Activated effector memory CD4-positive, alpha-beta T cell treated with anti-CD3 and anti-CD28 coated beads, Interleukin-2, amount 50 U/mL, for 16 hours (primary cell): Measurements from ENCODE around the gene CHST5.

ENCODE experiments used
- DNase-seq: peaks from one replicate; pipeline ENCODE4 v3.0.0-alpha.2; 2020

CHST5 gene

DNA sequence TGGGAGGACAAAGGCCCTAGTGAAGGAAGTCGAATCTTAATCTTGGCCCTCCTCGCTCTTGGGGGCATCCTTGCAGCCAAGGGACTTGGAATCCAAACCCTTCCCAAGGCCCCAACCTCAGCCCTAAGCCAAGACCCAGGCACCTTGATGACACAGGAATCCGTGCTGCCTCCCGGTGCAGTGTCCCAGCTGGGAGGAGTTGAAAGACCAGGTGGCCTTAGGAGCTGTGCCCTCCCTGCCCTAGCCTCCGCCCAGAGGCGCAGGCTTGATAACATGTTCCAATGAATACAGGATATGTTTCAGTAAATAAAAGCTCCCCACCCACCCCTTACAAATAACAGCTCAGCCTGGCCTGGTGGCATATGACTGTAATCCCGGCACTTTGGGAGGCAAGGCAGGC is at the start of gene CHST5:
TSS of gene CHST5 (minus strand) at position 208 of the 400 bp plus-strand sequence. CDS start 5,724 bp downstream, outside the sequence.
- DNase-seq: no peak

DNA sequence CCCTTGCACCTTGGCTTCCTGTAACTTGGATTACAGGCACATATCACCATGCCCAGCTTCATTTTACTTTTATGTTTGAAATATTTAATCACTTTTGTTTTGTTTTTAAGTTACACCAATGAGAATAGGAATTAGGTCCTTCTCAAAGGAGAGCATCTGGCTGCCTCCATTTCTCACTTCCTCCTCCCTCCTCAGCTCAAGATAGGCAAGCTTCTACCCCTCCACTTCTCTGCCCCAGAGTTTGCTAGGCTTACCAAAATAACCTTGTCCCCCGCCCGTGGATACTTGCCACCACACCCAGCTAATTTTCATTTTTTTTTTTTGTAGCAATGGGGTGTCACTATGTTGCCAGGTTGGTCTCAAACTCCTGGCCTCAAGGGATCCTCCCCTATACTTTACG is 48.2 kb upstream of the CHST5 start:
- no peak for DNase-seq

DNA sequence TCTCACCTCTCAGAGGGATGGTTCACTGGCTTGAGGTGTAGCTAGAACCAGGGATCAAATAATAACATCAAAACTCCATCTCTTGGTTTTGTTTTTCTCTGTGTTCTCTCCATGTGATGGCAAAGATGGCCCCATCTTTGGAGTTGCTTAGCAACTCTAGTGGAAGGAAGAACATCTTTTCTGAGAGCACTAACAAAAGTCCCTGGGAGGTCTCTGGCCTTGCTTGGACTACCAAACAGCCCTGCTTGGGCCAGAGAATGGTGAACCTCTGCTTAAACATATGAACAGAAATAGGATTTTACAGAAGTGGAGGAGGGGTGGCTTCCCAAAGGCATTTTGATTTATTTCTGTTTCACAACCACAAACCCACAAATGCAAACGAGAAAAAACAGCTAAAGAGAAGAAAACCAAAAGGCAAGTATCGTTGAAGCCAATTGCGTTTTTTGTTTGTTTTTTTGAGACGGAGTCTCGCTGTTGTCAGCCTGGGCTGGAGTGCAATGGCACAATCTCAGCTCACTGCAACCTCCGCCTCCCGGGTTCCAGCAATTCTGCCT is 43.5 kb upstream of the CHST5 start:
- no peak for DNase-seq

DNA sequence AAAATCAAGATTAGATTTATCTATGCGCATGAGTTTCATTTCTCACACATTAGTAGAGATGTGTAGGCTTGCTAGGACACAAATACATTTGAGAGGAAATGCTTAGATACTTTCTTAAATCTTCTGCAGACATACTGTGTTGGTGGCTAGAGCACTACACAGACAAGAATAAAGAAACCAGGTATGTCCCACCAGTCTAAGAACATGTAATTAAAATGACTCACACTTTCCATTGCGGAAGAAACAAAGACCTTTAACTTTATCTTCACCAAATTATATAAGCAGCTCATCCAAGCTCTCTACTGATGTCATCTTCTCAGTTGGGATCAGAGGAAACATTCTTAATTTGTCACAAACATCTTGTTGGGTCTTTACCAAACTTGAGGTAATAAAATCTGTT is 42.8 kb upstream of the CHST5 start:
- no peak for DNase-seq

DNA sequence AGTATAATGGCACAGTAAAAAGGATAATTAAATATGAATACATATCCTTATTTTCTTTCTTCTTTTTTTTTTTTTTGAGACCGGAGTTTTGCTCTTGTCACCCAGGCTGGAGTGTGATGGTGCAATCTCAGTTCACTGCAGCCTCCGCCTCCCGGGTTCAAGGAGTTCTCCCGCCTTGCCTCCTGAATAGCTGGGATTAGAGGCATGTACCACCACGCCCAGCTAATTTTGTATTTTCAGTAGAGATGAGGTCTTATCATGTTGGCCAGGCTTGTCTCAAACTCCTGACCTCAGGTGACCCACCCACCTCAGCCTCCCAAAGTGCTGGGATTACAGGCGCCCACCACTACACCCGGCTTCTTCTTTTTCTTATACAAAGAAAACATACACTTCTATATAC is 42.3 kb upstream of the CHST5 start:
- no peak for DNase-seq

DNA sequence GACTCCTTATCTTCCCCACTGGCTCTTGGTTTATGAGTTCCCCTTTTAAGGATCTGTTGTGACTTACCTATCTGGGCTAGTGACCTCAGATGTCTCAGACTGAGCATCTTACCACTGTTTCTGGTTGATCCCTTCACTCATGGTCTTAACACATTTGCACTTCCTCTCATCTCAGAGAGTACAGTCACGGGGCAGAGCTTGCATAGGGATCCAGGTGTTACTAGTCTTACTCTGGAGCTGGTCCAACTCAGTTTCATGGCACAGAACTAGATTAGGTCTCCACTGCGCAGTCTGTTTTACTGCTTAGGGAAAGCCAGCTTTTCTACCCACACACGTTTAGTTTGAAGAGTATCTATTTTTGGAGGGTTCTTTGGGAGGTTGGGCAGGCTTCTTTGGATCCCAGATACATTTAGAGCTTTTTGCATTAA is 40.5 kb upstream of the CHST5 start:
- no peak for DNase-seq

DNA sequence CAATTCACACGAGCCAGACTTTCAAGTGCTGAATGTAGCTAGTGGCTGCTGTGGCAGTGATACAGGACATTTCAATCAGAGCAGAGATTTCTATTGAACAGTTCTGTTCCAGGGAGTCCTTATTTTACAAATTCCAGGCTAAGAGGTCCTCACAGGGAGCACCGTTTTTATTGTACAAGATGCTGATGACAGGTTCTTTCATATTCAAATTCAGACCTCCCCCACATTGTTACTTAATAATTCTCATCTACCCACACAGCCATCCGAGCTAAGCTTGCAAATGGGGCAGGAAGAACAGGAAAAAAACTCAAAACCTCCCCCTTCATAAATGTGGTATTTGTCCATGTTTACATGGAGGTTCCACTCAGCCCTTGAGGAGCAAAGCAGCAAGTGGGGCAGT is 40.0 kb upstream of the CHST5 start:
- no peak for DNase-seq

DNA sequence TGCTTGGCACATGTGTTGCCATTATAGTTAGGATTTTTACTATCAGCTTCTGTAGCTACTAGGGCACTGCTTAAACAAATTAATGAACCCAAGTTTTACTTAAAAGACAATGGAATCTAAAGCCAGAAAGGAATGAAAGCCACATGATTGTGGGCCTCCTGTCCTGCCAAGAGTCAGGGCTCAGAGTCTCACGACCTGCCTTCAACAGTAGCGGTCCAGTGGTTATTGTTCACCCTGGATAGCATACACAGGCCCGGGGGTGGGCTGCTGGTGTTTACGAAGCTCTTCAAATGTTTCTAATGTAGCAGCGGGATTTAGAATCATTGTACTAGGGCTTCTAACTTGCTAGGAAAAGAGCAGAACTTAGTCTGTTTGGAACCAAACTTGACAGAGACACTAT is 38.0 kb upstream of the CHST5 start:
- no peak for DNase-seq

DNA sequence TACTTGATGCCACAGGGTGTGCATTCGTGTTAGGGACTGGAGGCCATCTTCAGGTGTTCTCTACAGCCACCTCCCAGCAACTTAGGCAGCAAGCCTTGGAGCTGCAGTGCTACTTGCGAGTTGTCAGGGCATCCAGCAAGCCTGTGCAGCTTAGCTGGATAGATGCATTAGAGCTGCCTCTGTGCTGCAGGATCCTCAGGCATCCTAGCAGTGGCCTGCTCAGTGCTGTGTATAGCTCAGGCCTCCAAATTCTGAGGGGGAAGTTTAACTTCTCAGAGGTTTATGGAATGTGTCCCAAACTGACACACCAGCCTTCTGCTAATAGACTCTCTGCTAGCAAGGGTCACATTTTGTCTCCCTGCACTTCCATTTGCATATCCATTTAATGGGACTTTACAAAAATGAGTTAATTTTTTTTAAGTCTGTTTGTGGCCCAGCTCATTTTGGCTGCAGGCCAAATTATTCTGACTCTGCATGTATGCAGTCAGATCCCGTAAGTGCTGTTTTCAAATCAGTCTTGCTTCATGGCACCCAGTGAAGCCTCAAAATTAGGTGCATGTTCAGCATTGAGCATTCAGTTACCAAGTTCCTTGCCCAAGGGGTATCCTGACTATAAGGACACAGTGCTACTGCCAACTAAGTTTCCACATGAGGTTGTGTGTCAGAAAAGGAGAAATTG is 37.1 kb upstream of the CHST5 start:
- DNase-seq: no peak

DNA sequence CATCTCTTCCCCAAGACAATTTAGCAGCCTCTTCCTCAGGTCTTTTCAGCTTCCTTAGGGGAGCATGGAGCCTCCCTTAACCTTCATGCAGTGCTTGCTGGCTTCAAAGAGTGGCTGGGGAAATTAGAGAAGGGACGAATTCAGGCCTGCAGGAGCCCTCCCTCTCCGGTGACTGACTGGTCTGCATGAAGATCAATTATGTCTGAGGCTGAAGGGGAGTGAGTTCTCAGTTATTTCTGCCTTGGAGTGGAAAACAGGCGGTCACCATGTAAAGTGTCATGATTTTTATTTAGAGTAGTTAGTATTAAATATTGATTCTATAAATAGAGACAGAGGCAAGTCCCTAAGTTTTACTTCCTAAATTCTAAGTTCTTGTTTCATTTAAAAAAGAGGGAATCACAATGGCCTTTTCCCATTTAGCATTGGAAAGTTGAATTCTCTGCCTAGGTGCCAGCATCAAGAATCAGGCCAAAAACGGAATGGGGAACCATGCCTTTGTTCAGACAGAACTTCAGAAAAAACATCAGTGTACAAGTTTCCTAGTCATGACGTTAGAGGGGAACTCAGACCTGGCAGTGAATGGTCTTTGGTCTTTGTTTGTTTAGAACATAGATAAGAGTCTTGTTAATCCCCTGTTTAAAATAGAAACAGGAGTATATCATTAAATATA is 34.6 kb upstream of the CHST5 start:
- no peak for DNase-seq

DNA sequence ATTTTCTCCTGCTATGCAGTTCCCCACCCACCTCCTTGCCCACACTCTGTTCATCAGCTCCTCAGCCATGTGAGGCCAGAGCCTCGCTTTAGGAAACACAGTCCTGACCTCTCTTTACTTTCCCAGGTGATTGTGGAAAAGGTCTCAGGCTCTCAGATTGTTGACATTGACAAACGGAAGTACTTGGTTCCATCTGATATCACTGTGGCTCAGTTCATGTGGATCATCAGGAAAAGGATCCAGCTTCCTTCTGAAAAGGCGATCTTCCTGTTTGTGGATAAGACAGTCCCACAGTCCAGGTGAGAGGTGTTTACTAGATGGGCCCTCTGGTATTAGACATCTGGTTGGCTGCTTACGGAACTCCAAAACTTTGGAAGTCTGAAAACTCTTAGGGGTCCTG is 32.0 kb upstream of the CHST5 start:
- DNase-seq: no peak

DNA sequence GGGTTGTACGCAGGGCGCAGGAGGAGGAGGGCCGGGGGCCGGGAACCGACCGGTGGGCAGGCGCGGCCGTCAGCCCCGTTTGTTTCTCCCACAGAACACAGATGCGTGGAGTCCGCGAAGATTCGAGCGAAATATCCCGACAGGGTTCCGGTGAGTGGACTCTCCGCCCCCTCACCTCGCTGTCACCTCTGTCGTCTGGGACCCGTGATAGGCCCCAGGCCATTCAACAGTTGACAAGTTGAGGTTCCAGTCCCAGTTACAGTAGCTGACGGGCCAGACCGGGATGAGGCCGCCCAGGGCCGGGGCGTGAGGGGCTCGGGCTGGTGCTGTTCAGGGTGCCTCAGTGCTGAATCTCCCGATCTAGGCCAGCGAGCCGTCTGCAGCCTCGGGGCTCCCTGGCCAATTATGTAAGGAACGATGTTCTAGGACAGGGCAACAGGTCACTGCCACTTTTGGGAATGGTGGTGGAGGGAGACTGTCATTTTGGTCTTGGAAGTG is 30.9 kb upstream of the CHST5 start:
- peak; percentile 73 for DNase-seq

DNA sequence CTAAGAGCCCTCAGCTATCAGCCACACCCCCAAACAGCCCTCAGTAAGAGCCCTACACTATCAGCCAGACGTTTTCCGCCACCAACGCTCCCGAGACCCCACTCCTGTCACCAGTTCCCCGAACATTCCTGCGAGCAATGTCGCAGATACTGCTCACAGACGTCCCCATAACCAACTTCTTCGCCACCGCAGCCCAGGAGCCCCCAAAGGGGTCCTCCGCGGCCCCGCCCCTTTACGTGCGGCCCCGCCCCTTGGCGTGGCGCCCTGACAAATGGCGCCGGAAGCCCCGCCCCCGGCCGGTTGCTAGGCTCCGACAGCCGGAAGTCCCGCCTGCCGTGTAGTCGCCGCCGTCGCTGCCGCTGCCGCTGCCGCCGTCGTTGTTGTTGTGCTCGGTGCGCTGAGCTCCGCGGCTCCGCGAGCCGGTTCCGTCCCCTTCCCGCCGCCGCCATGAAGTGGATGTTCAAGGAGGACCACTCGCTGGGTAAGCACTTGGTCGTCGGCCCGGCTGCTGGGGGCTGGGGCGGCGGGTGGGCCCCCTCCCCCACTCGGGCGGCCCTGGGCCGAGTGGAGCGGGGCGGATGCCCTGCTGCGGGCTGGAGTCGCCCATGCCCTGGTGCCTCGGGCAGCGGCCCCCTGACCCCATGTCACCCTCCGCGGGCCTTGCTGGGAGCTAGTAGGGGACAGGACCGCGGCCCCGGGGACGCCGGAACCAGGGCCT is 30.3 kb upstream of the CHST5 start, which contains the start of gene GABARAPL2:
TSS of gene GABARAPL2 (plus strand) at position 340 of the 718 bp plus-strand sequence. CDS start at position 448, 108 bp downstream.
- DNase-seq: peak; percentile 97

DNA sequence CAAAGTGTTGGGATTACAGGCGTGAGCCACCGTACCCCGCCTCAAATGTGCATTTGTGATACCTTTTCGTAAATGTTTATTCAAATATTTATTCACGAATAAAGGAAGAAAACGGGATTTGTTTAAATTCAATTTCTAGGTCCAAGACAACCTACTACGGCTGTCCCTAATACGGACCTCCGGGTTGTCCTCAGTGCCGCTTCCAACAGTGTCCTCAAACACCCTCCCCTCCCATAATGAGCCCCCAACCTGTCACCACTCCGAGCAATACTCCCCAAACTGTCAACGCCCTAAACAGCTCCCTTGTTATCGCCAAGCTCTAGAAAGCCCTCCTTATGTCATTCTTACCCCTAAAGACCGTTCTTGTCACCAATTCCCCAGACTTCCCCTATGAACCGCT is 29.7 kb upstream of the CHST5 start:
- no peak for DNase-seq

DNA sequence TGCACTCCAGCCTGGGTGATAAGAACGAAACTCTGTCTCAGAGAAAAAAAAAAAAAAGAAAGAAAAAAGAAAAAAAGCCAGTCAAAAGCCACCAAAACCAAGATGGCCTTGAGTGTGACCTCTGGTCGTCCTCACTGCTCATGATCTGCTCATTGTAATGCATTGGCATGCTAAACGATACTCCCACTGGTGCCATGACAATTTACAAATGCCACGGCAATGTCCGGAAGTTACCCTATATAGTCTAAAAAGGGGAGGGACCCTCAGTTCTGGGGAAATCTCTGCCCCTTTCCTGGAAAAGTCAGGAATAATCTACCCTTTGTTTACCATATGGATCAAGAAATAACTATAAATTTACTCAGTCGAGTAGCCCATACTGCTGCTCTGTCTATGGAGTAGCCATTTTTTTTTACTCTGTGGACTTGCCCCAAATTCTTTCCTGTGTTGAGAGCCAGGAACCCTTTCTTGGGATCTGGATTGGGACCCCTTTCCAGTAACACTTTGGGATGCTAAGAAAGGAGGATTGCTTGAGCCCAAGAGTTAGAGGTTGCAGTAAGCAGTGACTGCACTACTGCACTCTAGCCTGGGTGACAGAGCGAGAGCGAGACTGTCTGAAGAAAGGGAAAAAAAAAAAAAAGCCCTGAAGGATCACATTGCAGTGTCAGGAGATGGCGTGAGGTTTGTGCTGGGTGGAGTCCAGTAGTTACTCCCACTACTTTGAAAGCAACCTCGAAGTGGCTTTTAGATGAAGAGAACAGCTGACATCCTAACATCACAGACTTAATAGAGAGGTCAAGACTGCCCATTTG is 23.9 kb upstream of the CHST5 start:
- DNase-seq: no peak

DNA sequence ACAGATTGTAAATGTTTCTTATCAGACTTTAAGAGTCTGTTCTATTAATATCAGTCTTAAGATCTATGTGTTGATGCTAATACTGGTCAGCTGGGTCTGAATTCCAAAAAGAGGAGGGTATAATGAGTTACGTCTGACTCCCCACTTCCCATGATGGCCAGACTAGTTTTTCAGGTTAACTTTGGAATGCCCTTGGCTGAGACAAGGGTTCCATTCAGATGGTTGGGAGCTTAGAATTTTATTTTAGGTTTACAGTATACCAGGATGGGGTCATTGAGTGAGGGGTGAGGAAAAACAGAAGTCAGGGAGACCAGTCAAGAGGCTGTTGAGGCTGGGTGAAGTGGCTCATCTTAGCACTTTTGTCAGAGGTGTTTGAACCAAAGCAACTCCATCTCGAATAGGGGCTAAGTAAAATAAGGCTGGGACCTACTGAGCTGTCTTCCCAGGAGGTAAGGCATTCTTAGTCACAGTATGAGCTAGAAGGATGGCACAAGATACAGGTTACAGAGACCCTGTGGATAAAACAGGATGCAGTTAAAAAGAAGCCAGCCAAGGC is 23.0 kb upstream of the CHST5 start:
- DNase-seq: no peak

DNA sequence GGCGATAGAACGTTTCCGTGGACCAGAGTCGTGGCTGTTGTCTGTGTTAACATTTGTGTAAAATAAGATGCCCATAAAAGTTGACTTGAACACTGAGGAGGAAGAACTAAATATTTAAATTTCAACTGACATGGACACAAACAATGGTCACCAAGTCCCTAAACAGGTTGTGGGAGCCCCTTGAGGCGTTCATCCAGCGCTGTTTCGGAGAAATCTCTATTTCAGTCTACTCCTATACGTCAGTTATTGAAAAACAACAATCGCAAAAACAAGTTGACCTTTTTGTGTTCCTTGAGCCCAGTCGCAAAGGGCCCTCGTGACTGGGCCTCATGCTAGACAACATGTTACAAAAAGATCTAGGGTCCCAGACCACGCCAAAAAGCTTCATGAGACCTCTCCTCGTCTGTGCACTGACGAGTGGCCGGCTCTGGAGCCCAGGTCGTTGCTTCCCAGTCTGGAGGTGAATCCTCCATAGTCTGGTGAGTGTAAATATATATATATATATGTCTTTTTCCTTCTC is 20.6 kb upstream of the CHST5 start:
- no peak for DNase-seq

DNA sequence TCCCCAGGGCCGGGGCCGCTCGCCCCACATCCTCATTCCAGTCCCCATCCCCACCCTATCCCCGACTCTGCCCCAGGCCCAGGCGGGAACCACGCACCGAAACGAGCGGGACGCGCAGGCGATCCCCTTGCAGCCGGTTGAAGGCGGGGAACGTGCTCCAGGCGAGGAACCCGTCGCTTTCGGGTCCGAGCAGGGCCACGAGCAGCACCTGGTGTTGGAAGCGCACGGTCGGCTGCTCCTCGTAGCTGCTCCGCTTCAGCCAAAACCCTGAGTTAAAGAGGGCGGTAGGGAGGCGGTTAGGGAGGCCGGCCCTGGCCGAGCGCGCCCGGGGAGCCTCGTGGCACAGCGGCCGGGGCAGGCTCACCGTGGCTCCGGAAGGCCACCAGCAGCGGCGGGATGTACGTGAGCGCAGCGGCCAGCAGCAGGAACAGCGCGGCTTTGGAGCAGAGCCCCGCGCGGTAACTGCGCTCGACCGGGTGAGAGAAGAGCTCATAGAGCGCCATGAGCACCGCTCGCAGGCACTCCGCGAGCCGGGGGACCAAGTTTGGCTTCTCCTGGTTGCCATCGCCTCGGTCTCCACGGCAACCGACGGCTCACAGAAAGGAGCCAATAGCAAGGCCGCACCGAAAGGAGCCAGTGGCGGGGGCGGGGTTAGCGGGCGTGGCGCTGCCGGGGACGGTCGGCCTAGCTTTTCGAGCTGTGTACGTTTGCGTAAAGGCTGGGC is 20.0 kb upstream of the CHST5 start, which contains the start of gene TMEM231:
TSS of gene TMEM231 (minus strand) at position 546 of the 724 bp plus-strand sequence. CDS start at position 503, 43 bp downstream.
- DNase-seq: peak; percentile 99

DNA sequence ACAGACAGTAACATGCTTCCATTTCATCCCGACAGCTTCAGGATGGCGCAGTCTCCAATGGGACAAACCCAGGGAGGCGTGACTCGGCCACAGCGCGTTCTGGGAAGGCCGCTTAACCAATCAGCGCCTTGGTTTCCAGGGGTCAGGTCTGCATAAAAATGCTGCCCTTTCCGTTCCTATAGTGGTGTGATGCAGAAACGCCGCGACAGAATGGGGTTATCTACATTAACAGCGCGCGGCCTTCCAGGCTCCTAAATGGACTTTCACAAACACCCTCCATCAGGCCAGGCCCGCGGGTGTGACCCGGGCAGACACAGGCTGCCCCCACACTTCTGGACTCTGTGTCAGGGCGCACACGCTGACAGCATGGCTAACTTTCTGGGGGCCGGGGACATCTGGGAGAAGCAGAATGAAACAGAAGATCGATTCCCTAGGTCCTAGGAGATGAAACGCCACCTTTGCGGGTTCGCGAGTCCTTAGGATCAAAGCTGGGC is 19.4 kb upstream of the CHST5 start:
- DNase-seq: no peak

DNA sequence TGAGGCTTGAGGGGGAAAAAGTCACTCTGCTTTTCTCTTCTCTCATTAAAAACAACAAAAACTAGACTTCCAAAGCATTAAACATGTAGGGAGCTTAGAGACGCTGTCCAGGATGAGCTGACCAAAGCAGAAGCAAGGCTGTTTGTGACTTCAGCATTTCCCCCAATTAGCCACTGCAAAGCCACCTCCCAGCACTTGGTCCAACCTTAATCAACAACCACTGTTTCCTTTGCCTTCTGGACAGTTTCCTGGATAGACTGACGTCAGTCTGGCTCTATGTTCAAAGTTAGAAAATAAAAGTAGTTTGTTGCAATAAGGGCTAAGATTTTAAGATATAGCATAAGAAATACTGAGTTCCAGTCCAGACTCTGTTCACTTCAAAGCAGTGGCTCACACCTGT is 17.0 kb upstream of the CHST5 start:
- no peak for DNase-seq

DNA sequence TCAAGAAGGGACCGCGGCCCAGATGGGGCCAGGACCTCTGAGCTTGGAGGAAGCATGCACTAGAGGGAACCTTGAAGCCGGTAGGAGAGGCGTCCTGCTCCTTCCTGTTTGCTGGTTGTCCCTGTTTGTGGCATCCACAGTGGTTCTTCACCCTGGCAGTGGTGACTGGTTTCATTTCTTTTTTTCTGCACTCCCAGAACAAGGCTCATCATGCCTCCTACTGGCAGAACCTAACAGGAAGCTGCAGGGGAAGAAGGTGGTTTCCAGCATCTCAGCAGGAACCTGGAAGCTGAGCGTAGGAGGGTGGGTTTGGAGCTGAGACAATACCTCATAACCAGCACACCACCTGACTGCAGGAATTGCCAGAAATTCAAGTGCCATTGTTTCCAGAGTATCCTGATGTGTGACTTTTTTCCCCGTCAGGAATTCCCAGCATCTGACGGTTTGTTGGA is 14.3 kb upstream of the CHST5 start:
- DNase-seq: no peak
